Fibroblast of gingiva (primary cell): Measurements from ENCODE around the gene CTNNA3.

Experiments used
- DNase-seq: peaks from one replicate; pipeline ENCODE4 v3.0.0-alpha.2; 2011; ENCODE audit warnings: low read depth

CTNNA3 gene

GRCh38 chr10:66639371-66639770, 1056.6 kb downstream of the CTNNA3 start:
- DNase-seq: no peak

- no peak for DNase-seq
Observed at GRCh38 chr10:66637273-66638036, 1058.5 kb downstream of the CTNNA3 start.

- no peak for DNase-seq
Observed at GRCh38 chr10:66629996-66630395, 1066.0 kb downstream of the CTNNA3 start.

GRCh38 chr10:66627156-66627555, 1068.8 kb downstream of the CTNNA3 start:
- no peak for DNase-seq

GRCh38 chr10:66625709-66626590, 1070.0 kb downstream of the CTNNA3 start:
- no peak for DNase-seq

GRCh38 chr10:66622050-66622449, 1073.9 kb downstream of the CTNNA3 start:
- no peak for DNase-seq

GRCh38 chr10:66604195-66604594, 1091.8 kb downstream of the CTNNA3 start:
- DNase-seq: no peak

GRCh38 chr10:66591865-66592264, 1104.1 kb downstream of the CTNNA3 start:
- DNase-seq: no peak

- DNase-seq: no peak
Observed at GRCh38 chr10:66587680-66588050, 1108.3 kb downstream of the CTNNA3 start.

- no peak for DNase-seq
Observed at GRCh38 chr10:66586897-66587679, 1108.9 kb downstream of the CTNNA3 start.

GRCh38 chr10:66586073-66586472, 1109.9 kb downstream of the CTNNA3 start:
- no peak for DNase-seq

- DNase-seq: no peak
Observed at GRCh38 chr10:66575251-66575855, 1120.6 kb downstream of the CTNNA3 start.

- DNase-seq: no peak
Observed at GRCh38 chr10:66572700-66573099, 1123.3 kb downstream of the CTNNA3 start.

- DNase-seq: no peak
Observed at GRCh38 chr10:66565999-66566398, 1130.0 kb downstream of the CTNNA3 start.

GRCh38 chr10:66564287-66564686, 1131.7 kb downstream of the CTNNA3 start:
- DNase-seq: no peak

- DNase-seq: no peak
Observed at GRCh38 chr10:66555061-66555460, 1140.9 kb downstream of the CTNNA3 start.

- DNase-seq: no peak
Observed at GRCh38 chr10:66552331-66552730, 1143.7 kb downstream of the CTNNA3 start.

GRCh38 chr10:66550351-66550750, 1145.6 kb downstream of the CTNNA3 start:
- DNase-seq: no peak

- no peak for DNase-seq
Observed at GRCh38 chr10:66538908-66539307, 1157.1 kb downstream of the CTNNA3 start.

- no peak for DNase-seq
Observed at GRCh38 chr10:66538371-66538770, 1157.6 kb downstream of the CTNNA3 start.

GRCh38 chr10:66537186-66537585, 1158.8 kb downstream of the CTNNA3 start:
- DNase-seq: no peak

- no peak for DNase-seq
Observed at GRCh38 chr10:66535439-66535838, 1160.6 kb downstream of the CTNNA3 start.
